H1 (cell line): ENCODE data around the gene KCNMB2. TPM values are rescaled to one million over a fixed set of nuclear protein-coding genes. Genes with fewer than 3 reads are reported as not detected.

Experiments
- CTCF ChIA-PET: fragments of 300-600 bp; sonication (Branson Sonifier 250); formaldehyde crosslinking; loops from one replicate; lab custom pipeline; 2021; ENCODE audit not compliant: partially characterized antibody; lab: Charles Lee
- POLR2A ChIA-PET: fragments of 300-600 bp; sonication (Branson Sonifier 250); formaldehyde crosslinking; loops from one replicate; lab custom pipeline; 2021; ENCODE audit warnings: inconsistent platforms; ENCODE audit not compliant: partially characterized antibody; lab: Charles Lee
- DNase-seq, 2 experiments: peaks; one replicate each; pipeline versions ENCODE4 v3.0.0 to v3.0.0-alpha.2; 2010 to 2022; ENCODE audit warnings: low spot score in 2 of 2, low read depth in 1 of 2, mixed read lengths in 1 of 2
- FAIRE-seq: peaks from 2 replicates; lab custom pipeline; 2011; peaks lifted over from hg19 to GRCh38; lab: Jason Lieb, UNC
- H2AFZ ChIP-seq: 2 replicates; pipeline ENCODE4 v1.8.1; 2012; ENCODE audit warnings: low read length, inconsistent platforms
- H2AK5ac ChIP-seq: 2 replicates; pipeline ENCODE4 v1.6.1; 2013; ENCODE audit warnings: low read depth, low read length
- H2BK120ac ChIP-seq: replicated peaks from 2 replicates; pipeline ENCODE3; 2013; ENCODE audit warnings: low read depth, low read length, inconsistent platforms
- H2BK12ac ChIP-seq: 2 replicates; pipeline ENCODE4 v1.6.1; 2013; ENCODE audit warnings: low read depth, low read length
- H2BK15ac ChIP-seq: 2 replicates; pipeline ENCODE4 v1.6.1; 2013; ENCODE audit warnings: low read length
- H2BK20ac ChIP-seq: 2 replicates; pipeline ENCODE4 v1.6.1; 2013; ENCODE audit warnings: low read length
- H2BK5ac ChIP-seq: 2 replicates; pipeline ENCODE4 v1.6.1; 2013; ENCODE audit warnings: low read depth, low read length
- H3K14ac ChIP-seq: 2 replicates; pipeline ENCODE4 v1.6.1; 2013; ENCODE audit warnings: inconsistent platforms; ENCODE audit not compliant: insufficient read length
- H3K18ac ChIP-seq: 2 replicates; pipeline ENCODE4 v1.6.1; 2013; ENCODE audit warnings: low read length; ENCODE audit errors: extremely low read depth
- H3K23ac ChIP-seq: 2 replicates; pipeline ENCODE4 v1.6.1; 2013; ENCODE audit warnings: inconsistent platforms; ENCODE audit not compliant: insufficient read length
- H3K23me2 ChIP-seq: 2 replicates; pipeline ENCODE4 v1.6.1; 2013; ENCODE audit warnings: low read depth, low read length
- H3K27ac ChIP-seq: 2 replicates; pipeline ENCODE4 v1.6.1; 2011; ENCODE audit warnings: low read depth, low read length, inconsistent platforms
- H3K27me3 ChIP-seq, 4 experiments: replicated peaks in 1 of 4; 1 replicate in 1 of 4; 2 replicates in 3 of 4; pipeline versions ENCODE4 v1.6.1 to v1.8.1; 2011 to 2013; ENCODE audit warnings: low read length in 3 of 4, mild to moderate bottlenecking in 3 of 4, inconsistent platforms in 2 of 4, mixed read lengths in 2 of 4, moderate library complexity in 1 of 4; ENCODE audit not compliant: control insufficient read depth in 3 of 4, insufficient read depth in 3 of 4; ENCODE audit errors: extremely low read depth in 1 of 4
- H3K36me3 ChIP-seq, 4 experiments: 2 replicates each; pipeline versions ENCODE4 v1.6.1 to v1.8.1; 2011 to 2013; ENCODE audit warnings: mild to moderate bottlenecking in 4 of 4, low read length in 3 of 4, moderate library complexity in 2 of 4, control low read depth in 1 of 4, inconsistent platforms in 1 of 4; ENCODE audit not compliant: insufficient read depth in 4 of 4, control insufficient read depth in 2 of 4
- H3K4ac ChIP-seq: replicated peaks from 2 replicates; pipeline ENCODE3; 2013; ENCODE audit warnings: low read length, low read depth, mixed read lengths, inconsistent platforms; ENCODE audit not compliant: insufficient read length
- H3K4me1 ChIP-seq, 4 experiments: replicated peaks in 1 of 4; 1 replicate in 1 of 4; 2 replicates in 3 of 4; pipeline versions ENCODE4 v1.6.1 to v1.8.1; 2011 to 2013; ENCODE audit warnings: low read length in 3 of 4, inconsistent platforms in 2 of 4, mixed read lengths in 1 of 4; ENCODE audit not compliant: insufficient read depth in 4 of 4, control insufficient read depth in 3 of 4
- H3K4me2 ChIP-seq, 2 experiments: 2 replicates each; pipeline versions ENCODE4 v1.6.1 to v1.8.1; 2011 to 2013; ENCODE audit warnings: low read depth in 2 of 2, low read length in 2 of 2, control low read depth in 1 of 2, inconsistent platforms in 1 of 2, mild to moderate bottlenecking in 1 of 2; ENCODE audit not compliant: insufficient read depth in 1 of 2
- H3K4me3 ChIP-seq, 4 experiments: fragments of 200-600, 300-600 bp in 1 of 4; sonication (generic), shearing (Covaris generic), sonication (Bioruptor Twin) in 1 of 4; 2 replicates each; pipeline versions ENCODE4 v1.5.1 to v1.8.1; 2011 to 2016; ENCODE audit warnings: low read length in 4 of 4, low read depth in 3 of 4, control low read depth in 2 of 4, inconsistent platforms in 2 of 4, mild to moderate bottlenecking in 2 of 4, mixed read lengths in 1 of 4, moderate library complexity in 1 of 4; ENCODE audit not compliant: insufficient read depth in 2 of 4; ENCODE audit errors: extremely low read depth in 1 of 4
- H3K56ac ChIP-seq: replicated peaks from 2 replicates; pipeline ENCODE3; 2013; ENCODE audit warnings: low read depth, mild to moderate bottlenecking, mixed read lengths, low read length, inconsistent platforms; ENCODE audit not compliant: insufficient read length
- H3K79me1 ChIP-seq: 2 replicates; pipeline ENCODE4 v1.6.1; 2013; ENCODE audit warnings: low read depth, low read length, control low read depth
- H3K79me2 ChIP-seq, 2 experiments: 2 replicates each; pipeline versions ENCODE4 v1.6.1 to v1.8.1; 2012 to 2013; ENCODE audit warnings: low read length in 2 of 2, mild to moderate bottlenecking in 2 of 2, inconsistent platforms in 1 of 2; ENCODE audit not compliant: insufficient read depth in 2 of 2, control insufficient read depth in 1 of 2
- H3K9ac ChIP-seq, 4 experiments: replicated peaks in 1 of 4; 1 replicate in 1 of 4; 2 replicates in 3 of 4; pipeline versions ENCODE4 v1.6.1 to v1.8.1; 2011 to 2013; ENCODE audit warnings: low read depth in 3 of 4, low read length in 3 of 4, control low read depth in 2 of 4, mild to moderate bottlenecking in 2 of 4, moderate library complexity in 2 of 4, inconsistent platforms in 1 of 4; ENCODE audit errors: extremely low read depth in 1 of 4
- H3K9me3 ChIP-seq, 2 experiments: 2 replicates each; pipeline versions ENCODE4 v1.6.1 to v1.8.1; 2012 to 2013; ENCODE audit warnings: mild to moderate bottlenecking in 2 of 2, moderate library complexity in 2 of 2, control low read depth in 1 of 2, inconsistent platforms in 1 of 2, low read depth in 1 of 2, low read length in 1 of 2, mixed read lengths in 1 of 2; ENCODE audit not compliant: insufficient read depth in 2 of 2
- H4K20me1 ChIP-seq, 2 experiments: replicated peaks in 1 of 2; 2 replicates each; pipeline versions ENCODE3 to v1.8.1; 2011 to 2013; ENCODE audit warnings: inconsistent platforms in 2 of 2, low read length in 2 of 2, mild to moderate bottlenecking in 1 of 2; ENCODE audit not compliant: insufficient read depth in 2 of 2, control insufficient read depth in 1 of 2
- H4K5ac ChIP-seq: 2 replicates; pipeline ENCODE4 v1.6.1; 2013; ENCODE audit warnings: low read length, low read depth, mixed read lengths, inconsistent platforms; ENCODE audit not compliant: insufficient read length
- H4K8ac ChIP-seq: 2 replicates; pipeline ENCODE4 v1.8.0; 2013; ENCODE audit warnings: mild to moderate bottlenecking, moderate library complexity, low read length, inconsistent platforms; ENCODE audit not compliant: insufficient read depth; ENCODE audit errors: extremely low read depth
- H4K91ac ChIP-seq: replicated peaks from 2 replicates; pipeline ENCODE3; 2013; ENCODE audit warnings: low read length, mixed read lengths, inconsistent platforms; ENCODE audit not compliant: insufficient read length
- CHD1 ChIP-seq: IDR thresholded peaks from 2 replicates; pipeline ENCODE4 v1.6.1; 2012; ENCODE audit warnings: low read depth, low read length, improper control_type of control experiment
- CREB1 ChIP-seq: IDR thresholded peaks from 2 replicates; pipeline ENCODE4 v1.6.1; 2012; ENCODE audit warnings: inconsistent platforms
- CTBP2 ChIP-seq: IDR thresholded peaks from 2 replicates; pipeline ENCODE4 v1.7.0; 2011; ENCODE audit warnings: borderline replicate concordance, mild to moderate bottlenecking, moderate library complexity, mixed read lengths, low read length; ENCODE audit not compliant: insufficient read depth, insufficient read length
- EZH2 ChIP-seq: fragments of 200-600 bp; sonication (generic); IDR thresholded peaks from 2 replicates; pipeline ENCODE4 v1.7.1; 2012; ENCODE audit warnings: low read depth, mild to moderate bottlenecking, moderate library complexity, low read length, inconsistent platforms; ENCODE audit not compliant: severe bottlenecking
- GABPA ChIP-seq: IDR thresholded peaks from 2 replicates; pipeline ENCODE4 v1.6.1; 2011; ENCODE audit warnings: mild to moderate bottlenecking, low read length, moderate library complexity, borderline replicate concordance; ENCODE audit not compliant: insufficient read depth
- NANOG ChIP-seq: IDR thresholded peaks from 2 replicates; pipeline ENCODE4 v1.6.1; 2011; ENCODE audit warnings: low read length, low read depth, mild to moderate bottlenecking, inconsistent platforms; ENCODE audit not compliant: insufficient read depth, poor library complexity, severe bottlenecking
- POLR2A ChIP-seq, 2 experiments: IDR thresholded peaks; 1 replicate in 1 of 2; 2 replicates in 1 of 2; pipeline ENCODE4 v1.6.1; 2011; ENCODE audit warnings: low read depth in 2 of 2, low read length in 2 of 2, mild to moderate bottlenecking in 2 of 2; ENCODE audit errors: control extremely low read depth in 1 of 2
- WGBS, 2 experiments: shearing (Covaris generic) in 1 of 2; methylation state at CpG; one replicate each; pipeline versions ENCODE4 v1.1.6 to v1.1.7; 2013 to 2015; ENCODE audit warnings: low lambda C conversion rate in 2 of 2, mixed read lengths in 2 of 2, inconsistent platforms in 1 of 2, low coverage in 1 of 2, missing lambda C conversion rate in 1 of 2; ENCODE audit not compliant: insufficient replicate concordance in 2 of 2, insufficient coverage in 1 of 2, insufficient read length in 1 of 2; ENCODE audit errors: extremely low coverage in 1 of 2, missing lambda C conversion rate in 1 of 2; 5-methylcytosine and 5-hydroxymethylcytosine counted together
- polyA plus RNA-seq, 7 experiments: library from polyadenylated mRNA; depleted of rRNA in 3 of 7; stranded (reverse) in 5 of 7; unstranded in 2 of 7; fragments of >200 nt in 5 of 7; fragments of 200-250 nt in 2 of 7; gene quantifications; 1 replicate in 5 of 7; 2 replicates in 1 of 7; 4 replicates in 1 of 7; pipeline versions ENCODE4 v1.2.1 to v1.2.3, GENCODE V29; 2011 to 2013; ENCODE audit warnings: missing spikeins in 2 of 7, mixed read lengths in 2 of 7
- total RNA-seq: library from RNA; stranded (reverse); fragmentation: NEBNext Ultra II Directional; extraction: Animal tissue kit (Norgen Biotek cat#: 25700); gene quantifications from 2 replicates; pipeline ENCODE4 v1.2.1, GENCODE V29; 2021

Gene KCNMB2
- total and polyA plus RNA-seq, 2 of the 8 experiments (the other 6 are each of a cell fraction or from before 2014, with no cell fraction given): not detected

- no peak overlapping the region for H3K4me2 ChIP-seq
- FAIRE-seq: no peak
- TF ChIP-seq NANOG: no peak
- TF ChIP-seq GABPA: no peak
- no peak for TF ChIP-seq CHD1
- no peak for TF ChIP-seq CREB1
- no peak for TF ChIP-seq EZH2
- TF ChIP-seq CTBP2: no peak
- TF ChIP-seq POLR2A (IDR thresholded peaks at IDR 0.05; ENCODE audit: control extremely low read depth in 1 of 2, low read depth in 2 of 2, low read length in 2 of 2): no peak
Measured at GRCh38 chr3:178504128-178504527, 32.1 kb upstream of the KCNMB2 start.

More at GRCh38 chr3:178504128-178504527, 32.1 kb upstream of the KCNMB2 start:
- Histone ChIP-seq H3K9me3 (no peaks in the 10 kb centered on the region; a peak in 1 of 4 replicates), H4K5ac (no peak overlapping the region), H3K4me1 (no peaks in the 10 kb centered on the region), H3K79me1 (no peaks in the 10 kb centered on the region), H2BK5ac (no peak overlapping the region), H3K27me3 (no peaks in the 10 kb centered on the region), H2BK15ac (no peak overlapping the region), H3K79me2 (no peaks in the 10 kb centered on the region), H3K23me2 (no peaks in the 10 kb centered on the region; the same call in 1 of the 2 replicates), H4K91ac (no peak overlapping the region), H3K56ac (no peak overlapping the region), H3K23ac (no peak overlapping the region), H3K14ac (no peak overlapping the region), H2BK120ac (no peak overlapping the region), H3K36me3 (no peaks in the 10 kb centered on the region), H3K18ac (no peak overlapping the region), H2AFZ (no peak overlapping the region), H2BK12ac (no peak overlapping the region), H3K9ac (no peak overlapping the region), H3K27ac (no peak overlapping the region), H2AK5ac (no peak overlapping the region), H3K4ac (no peak overlapping the region), H4K8ac (no peak overlapping the region), H4K20me1 (no peaks in the 10 kb centered on the region), H2BK20ac (no peak overlapping the region), H3K4me3 (no peak overlapping the region)
- DNase-seq: no peak
- whole genome bisulfite sequencing, 2 experiments: 86% methylated on average over 2 of the region's 2 CpGs; no CpG with 5 or more reads in 1 of the 2 experiments
- ChIA-PET CTCF (no interaction called here), POLR2A (no interaction called here)
